GM12891 (cell line): ENCODE results near the gene SNRNP35.

Experiments
- PAX5 ChIP-seq: IDR thresholded peaks from 2 replicates; pipeline ENCODE4 v1.6.1; 2011; ENCODE audit warnings: low read length, moderate library complexity, mild to moderate bottlenecking; ENCODE audit not compliant: insufficient read depth, severe bottlenecking
- POLR2A ChIP-seq: IDR thresholded peaks from 2 replicates; pipeline ENCODE4 v1.6.1; 2011; ENCODE audit warnings: low read depth, low read length, control low read depth
- POLR2AphosphoS5 ChIP-seq: IDR thresholded peaks from 2 replicates; pipeline ENCODE4 v1.6.1; 2011; ENCODE audit warnings: low read depth, low read length, control low read depth
- TAF1 ChIP-seq: IDR thresholded peaks from 2 replicates; pipeline ENCODE4 v1.6.1; 2011; ENCODE audit warnings: low read depth, low read length, control low read depth

DNA sequence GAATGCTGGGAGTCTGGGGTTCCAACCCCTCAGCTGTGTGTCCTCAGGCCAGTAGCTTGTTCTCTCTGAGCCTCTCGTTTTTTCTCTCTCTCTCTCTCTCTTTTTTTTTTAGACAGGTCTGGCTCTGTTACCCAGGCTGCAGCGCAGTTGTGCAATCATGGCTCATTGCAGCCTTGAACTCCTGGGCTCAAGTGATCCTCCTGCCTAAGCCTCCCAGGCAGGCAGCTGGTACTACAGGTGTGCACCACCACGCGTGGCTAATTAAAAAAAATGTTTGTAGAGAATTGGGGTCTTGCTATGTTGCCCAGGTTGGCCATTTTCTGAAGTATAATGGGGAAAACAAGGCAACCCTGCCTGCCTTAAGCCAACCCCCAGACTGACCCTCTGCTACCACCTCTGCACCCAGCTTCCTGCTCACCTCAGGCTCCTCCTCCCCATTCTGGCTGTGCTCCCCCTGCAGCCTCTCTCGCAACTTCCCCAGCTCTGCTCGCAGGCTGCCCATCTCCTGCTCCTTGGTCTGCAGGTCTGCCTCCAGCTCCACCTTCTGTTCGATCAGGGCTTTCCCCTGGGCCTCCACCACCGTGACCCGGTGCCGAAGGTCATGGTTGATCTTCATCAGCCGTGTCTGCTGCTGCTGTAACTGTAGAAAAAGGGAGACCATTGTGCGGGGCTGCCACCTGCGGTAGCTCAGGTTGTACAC, 40.3 kb downstream of the SNRNP35 start:
- TF ChIP-seq POLR2A (no peak), TAF1 (no peak), POLR2AphosphoS5 (no peak), PAX5 (no peak)
